Measurements from ENCODE around the gene TCP11. TPM values are rescaled to one million over a fixed set of nuclear protein-coding genes. Genes with fewer than 3 reads are reported as not detected.

TCP11 gene
- total RNA-seq, 1 experiment from 2014 or later = not detected

DNA sequence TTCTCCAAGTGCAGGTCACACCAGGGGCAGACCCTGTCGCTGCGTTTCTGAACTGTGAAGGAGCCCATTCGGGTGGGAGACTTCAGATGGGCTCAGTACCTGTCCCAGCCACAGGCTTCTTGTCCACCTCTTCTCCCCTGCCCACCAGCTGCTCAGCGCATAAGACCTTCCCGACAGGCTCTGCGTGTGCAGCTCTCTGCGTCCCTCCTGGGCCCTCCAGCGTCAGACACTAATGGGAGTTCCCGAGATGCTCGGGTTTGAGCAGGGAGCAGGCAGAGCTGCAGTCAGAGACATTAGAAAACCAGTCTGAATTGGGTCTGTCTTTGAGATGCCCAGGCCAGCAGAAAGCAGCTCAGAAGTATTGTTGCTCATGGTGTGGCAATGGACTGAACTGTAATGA lies 50.4 kb downstream of the TCP11 start:
- H3K4me3 Mint-ChIP-seq = no peak overlapping the region
- Histone ChIP-seq H3K23ac (ENCODE audit: insufficient read length, low read depth, low read length) (no peak overlapping the region), H3K9me3 (ENCODE audit: control insufficient read depth, low read depth, low read length) (no peaks in the 10 kb centered on the region), H2BK120ac (ENCODE audit: low read depth, low read length, poor library complexity, severe bottlenecking) (no peak overlapping the region), H4K5ac (ENCODE audit: insufficient read length, low read depth, low read length) (no peak overlapping the region), H2BK12ac (ENCODE audit: insufficient read length, low read depth, low read length) (no peak overlapping the region), H2AK5ac (ENCODE audit: insufficient read length, low read length) (no peak overlapping the region), H2AFZ (ENCODE audit: low read length) (no peak overlapping the region), H3K4me2 (ENCODE audit: insufficient read depth, insufficient read length, low read length) (no peak overlapping the region), H3T11ph (ENCODE audit: low read length) (no peak overlapping the region), H3K14ac (ENCODE audit: insufficient read depth, low read length) (no peak overlapping the region), H2BK15ac (ENCODE audit: low read depth, low read length) (no peak overlapping the region), H3K79me2 (ENCODE audit: insufficient read depth, low read length) (no peaks in the 10 kb centered on the region), H3K4ac (ENCODE audit: low read depth, low read length) (no peak overlapping the region), H3K4me1 (ENCODE audit: insufficient read depth, low read length) (no peaks in the 10 kb centered on the region), H2BK5ac (ENCODE audit: insufficient read length, low read length) (no peak overlapping the region), H3K27ac (ENCODE audit: insufficient read length, low read depth, low read length) (no peak overlapping the region), H4K91ac (ENCODE audit: insufficient read length, low read depth, low read length) (no peak overlapping the region), H3K56ac (ENCODE audit: insufficient read length, low read depth, low read length) (no peak overlapping the region), H3K79me1 (ENCODE audit: insufficient read depth, low read depth, low read length, poor library complexity, severe bottlenecking) (no peaks in the 10 kb centered on the region), H3K23me2 (ENCODE audit: insufficient read length, low read depth, low read length, poor library complexity, severe bottlenecking) (no peaks in the 10 kb centered on the region), H2BK20ac (ENCODE audit: low read depth, low read length, poor library complexity, severe bottlenecking) (no peak overlapping the region), H4K20me1 (ENCODE audit: control insufficient read depth, insufficient read depth, insufficient read length) (no peaks in the 10 kb centered on the region), H4K8ac (replicated peaks; ENCODE audit: insufficient read length, low read depth, low read length) (no peak overlapping the region), H3K18ac (ENCODE audit: insufficient read length, low read depth, low read length) (no peak overlapping the region), H3K9ac (ENCODE audit: extremely low read depth, insufficient read length, low read length) (no peak overlapping the region), H3K27me3 (ENCODE audit: insufficient read depth, low read length) (no peaks in the 10 kb centered on the region)
- DNase-seq = no peak
- H3K9me3 Mint-ChIP-seq = no peaks in the 10 kb centered on the region
- no CpG with 5 or more reads among the region's 10 CpGs for WGBS (ENCODE audit: extremely low coverage, insufficient read length, low lambda C conversion rate)
- H3K27ac Mint-ChIP-seq = peak overlapping the region in 2 of 3 experiments; percentile 10 to 16; a peak in 1 of 7 replicates
- peaks cover 11 to 34% (median 30%) of the 10 kb centered on the region in 3 experiments; a peak in 6 of 7 replicates for H3K36me3 Mint-ChIP-seq (ENCODE audit: insufficient read depth in 1 of 3, low read depth in 3 of 3)
- no peak for TF ChIP-seq CTCF (conservative IDR thresholded peaks at IDR 0.05)
- H3K4me1 Mint-ChIP-seq = peaks cover 28 to 32% of the 10 kb centered on the region in 2 experiments
- H3K27me3 Mint-ChIP-seq (ENCODE audit: low read depth) = no peaks in the 10 kb centered on the region
